RWPE2 (cell line): ENCODE results near the gene RNF121.

Experiments
- ATAC-seq: fragments of 200-7000 bp; cut with Tn5 transposase; 3 replicates; pipeline ENCODE4 v1.9.1; 2021; ENCODE audit warnings: low read depth
- DNase-seq: peaks from one replicate; pipeline ENCODE4 v3.0.0-alpha.2; 2020; ENCODE audit warnings: low spot score
- H3K27ac ChIP-seq: fragments of 450-650 bp; 2 replicates; pipeline ENCODE4 v1.5.1; 2017; ENCODE audit warnings: mild to moderate bottlenecking; ENCODE audit not compliant: poor library complexity, severe bottlenecking
- H3K27me3 ChIP-seq: fragments of 250-450 bp; sonication (Bioruptor Pico); 2 replicates; pipeline ENCODE4 v1.5.1; 2021; ENCODE audit warnings: mild to moderate bottlenecking, moderate library complexity; ENCODE audit not compliant: insufficient read depth, poor library complexity, severe bottlenecking
- H3K36me3 ChIP-seq: fragments of 250-450 bp; sonication (Bioruptor Pico); 2 replicates; pipeline ENCODE4 v1.5.1; 2020; ENCODE audit warnings: low read depth, mild to moderate bottlenecking, moderate library complexity
- H3K4me1 ChIP-seq: fragments of 250-450 bp; sonication (Bioruptor Pico); 2 replicates; pipeline ENCODE4 v1.5.1; 2021; ENCODE audit warnings: mild to moderate bottlenecking, moderate library complexity; ENCODE audit not compliant: insufficient read depth, poor library complexity, severe bottlenecking
- H3K4me3 ChIP-seq: fragments of 250-450 bp; sonication (Bioruptor Pico); 2 replicates; pipeline ENCODE4 v1.5.1; 2021; ENCODE audit warnings: mild to moderate bottlenecking, moderate library complexity; ENCODE audit not compliant: severe bottlenecking
- H3K9me3 ChIP-seq: fragments of 250-450 bp; sonication (Bioruptor Pico); 2 replicates; pipeline ENCODE4 v1.5.1; 2021; ENCODE audit warnings: mild to moderate bottlenecking, moderate library complexity; ENCODE audit not compliant: severe bottlenecking
- TF ChIP-seq, protein P1 (sequence below): fragments of 450-650 bp; IDR thresholded peaks from one replicate; pipeline ENCODE4 v1.5.1; 2017; ENCODE audit warnings: mild to moderate bottlenecking, moderate library complexity; ENCODE audit not compliant: poor library complexity, severe bottlenecking

RNF121 gene

DNA sequence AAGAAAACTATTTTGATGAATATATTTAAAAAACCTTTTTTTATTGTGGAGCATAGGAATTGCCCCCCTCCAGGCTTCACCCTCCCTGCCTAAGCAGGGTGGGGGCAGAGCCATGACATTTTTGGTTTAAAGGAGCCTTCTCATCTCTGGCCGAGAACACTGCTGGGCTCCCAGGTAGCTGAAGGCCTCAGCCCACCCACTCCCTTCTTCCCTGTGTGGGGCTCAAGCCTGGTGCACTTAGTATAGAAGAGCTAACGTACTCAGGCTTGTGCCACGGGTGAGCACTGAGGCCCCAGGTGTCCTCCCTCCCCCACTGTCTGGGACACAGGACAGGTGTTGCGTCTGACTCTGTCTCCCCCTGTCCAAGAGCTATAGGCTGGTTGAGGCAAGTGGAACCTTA, 67.7 kb downstream of the RNF121 start:
- no peak for ATAC-seq
- no peak for DNase-seq
- H3K36me3 ChIP-seq = peaks cover 12% of the 10 kb centered on the region; the same call in 1 of the 2 replicates
- no peak overlapping the region for H3K27ac ChIP-seq
- TF ChIP-seq, protein P1, sequence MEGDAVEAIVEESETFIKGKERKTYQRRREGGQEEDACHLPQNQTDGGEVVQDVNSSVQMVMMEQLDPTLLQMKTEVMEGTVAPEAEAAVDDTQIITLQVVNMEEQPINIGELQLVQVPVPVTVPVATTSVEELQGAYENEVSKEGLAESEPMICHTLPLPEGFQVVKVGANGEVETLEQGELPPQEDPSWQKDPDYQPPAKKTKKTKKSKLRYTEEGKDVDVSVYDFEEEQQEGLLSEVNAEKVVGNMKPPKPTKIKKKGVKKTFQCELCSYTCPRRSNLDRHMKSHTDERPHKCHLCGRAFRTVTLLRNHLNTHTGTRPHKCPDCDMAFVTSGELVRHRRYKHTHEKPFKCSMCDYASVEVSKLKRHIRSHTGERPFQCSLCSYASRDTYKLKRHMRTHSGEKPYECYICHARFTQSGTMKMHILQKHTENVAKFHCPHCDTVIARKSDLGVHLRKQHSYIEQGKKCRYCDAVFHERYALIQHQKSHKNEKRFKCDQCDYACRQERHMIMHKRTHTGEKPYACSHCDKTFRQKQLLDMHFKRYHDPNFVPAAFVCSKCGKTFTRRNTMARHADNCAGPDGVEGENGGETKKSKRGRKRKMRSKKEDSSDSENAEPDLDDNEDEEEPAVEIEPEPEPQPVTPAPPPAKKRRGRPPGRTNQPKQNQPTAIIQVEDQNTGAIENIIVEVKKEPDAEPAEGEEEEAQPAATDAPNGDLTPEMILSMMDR = no peak
- no peak overlapping the region for H3K4me3 ChIP-seq
- no peaks in the 10 kb centered on the region for H3K27me3 ChIP-seq
- H3K4me1 ChIP-seq = no peaks in the 10 kb centered on the region
- H3K9me3 ChIP-seq = no peaks in the 10 kb centered on the region

DNA sequence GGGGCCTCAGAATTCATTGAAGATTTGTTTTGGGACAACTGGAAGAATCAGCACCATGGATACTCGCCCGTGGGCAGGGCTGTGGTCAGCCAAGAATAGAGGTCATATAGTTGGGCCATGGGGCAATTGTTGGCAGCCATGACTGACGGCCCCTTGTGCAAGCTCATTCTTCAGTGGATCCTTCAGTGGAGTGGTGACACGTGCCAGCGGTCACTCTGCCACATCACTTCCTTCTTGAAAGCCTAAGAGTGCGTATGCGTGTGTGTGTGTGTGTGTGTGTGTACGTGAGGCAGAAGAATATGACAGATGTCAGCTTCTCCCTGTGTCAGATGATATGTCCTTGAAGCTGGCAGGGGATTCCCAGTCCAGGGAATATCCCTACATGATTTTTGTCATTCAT, 68.1 kb downstream of the RNF121 start:
- Histone ChIP-seq H3K27ac (no peak overlapping the region), H3K36me3 (peaks cover 11% of the 10 kb centered on the region; the same call in 1 of the 2 replicates), H3K4me3 (no peak overlapping the region), H3K27me3 (no peaks in the 10 kb centered on the region), H3K4me1 (no peaks in the 10 kb centered on the region), H3K9me3 (no peaks in the 10 kb centered on the region)
- TF ChIP-seq, protein P1 = no peak
- DNase-seq = no peak
- ATAC-seq = no peak

DNA sequence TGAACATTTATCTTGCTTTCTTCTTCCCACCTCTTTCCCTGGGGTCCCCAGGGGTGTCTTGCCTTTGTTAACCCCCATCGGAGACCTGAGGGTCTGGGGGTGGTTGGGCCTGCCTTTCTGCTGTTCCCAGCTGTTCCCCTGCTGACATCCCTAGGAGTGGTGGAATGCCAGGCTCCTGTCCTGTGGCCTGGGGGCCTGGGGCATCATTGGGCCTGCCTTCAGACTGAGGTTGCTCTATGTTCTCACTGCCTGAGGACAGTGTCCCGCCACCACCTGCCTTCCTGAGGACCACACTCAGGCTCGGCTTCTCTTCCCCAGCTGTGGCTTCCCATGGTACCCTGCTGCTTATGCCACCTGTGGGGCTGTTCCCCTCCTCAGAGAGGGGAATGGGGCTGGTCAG, 68.7 kb downstream of the RNF121 start:
- no peaks in the 10 kb centered on the region for H3K4me1 ChIP-seq

DNA sequence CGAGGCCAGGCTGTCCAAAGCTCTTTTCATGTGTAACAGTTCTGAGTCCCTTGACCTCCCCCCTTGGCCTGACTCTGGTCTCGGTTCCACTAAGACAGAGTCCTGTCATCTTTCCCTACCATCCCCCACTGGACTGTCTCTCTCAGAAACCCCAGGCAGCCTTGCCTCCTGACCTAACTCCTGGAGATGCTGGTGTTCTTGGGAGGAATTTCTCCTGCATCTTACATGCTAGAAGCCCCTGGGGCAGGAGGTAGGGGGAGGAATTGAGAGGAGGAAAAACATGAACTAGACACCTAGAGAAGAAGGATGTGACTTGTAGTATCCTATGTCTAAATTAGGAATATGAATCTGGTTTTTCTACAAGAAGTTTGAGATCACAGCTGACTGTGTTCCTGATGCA, 69.2 kb downstream of the RNF121 start:
- Histone ChIP-seq H3K27ac (no peak overlapping the region), H3K4me1 (no peaks in the 10 kb centered on the region), H3K9me3 (no peaks in the 10 kb centered on the region), H3K27me3 (no peaks in the 10 kb centered on the region), H3K36me3 (peaks cover 11% of the 10 kb centered on the region), H3K4me3 (no peak overlapping the region)
- DNase-seq = no peak
- TF ChIP-seq, protein P1 = no peak
- ATAC-seq = no peak

More for the DNA sequence above, 68.7 kb downstream of the RNF121 start:
- ATAC-seq (no peak), DNase-seq (no peak)
- Histone ChIP-seq H3K27me3 (no peaks in the 10 kb centered on the region), H3K27ac (no peak overlapping the region), H3K9me3 (no peaks in the 10 kb centered on the region), H3K4me3 (no peak overlapping the region), H3K36me3 (peaks cover 9% of the 10 kb centered on the region)
- TF ChIP-seq, protein P1 = no peak

DNA sequence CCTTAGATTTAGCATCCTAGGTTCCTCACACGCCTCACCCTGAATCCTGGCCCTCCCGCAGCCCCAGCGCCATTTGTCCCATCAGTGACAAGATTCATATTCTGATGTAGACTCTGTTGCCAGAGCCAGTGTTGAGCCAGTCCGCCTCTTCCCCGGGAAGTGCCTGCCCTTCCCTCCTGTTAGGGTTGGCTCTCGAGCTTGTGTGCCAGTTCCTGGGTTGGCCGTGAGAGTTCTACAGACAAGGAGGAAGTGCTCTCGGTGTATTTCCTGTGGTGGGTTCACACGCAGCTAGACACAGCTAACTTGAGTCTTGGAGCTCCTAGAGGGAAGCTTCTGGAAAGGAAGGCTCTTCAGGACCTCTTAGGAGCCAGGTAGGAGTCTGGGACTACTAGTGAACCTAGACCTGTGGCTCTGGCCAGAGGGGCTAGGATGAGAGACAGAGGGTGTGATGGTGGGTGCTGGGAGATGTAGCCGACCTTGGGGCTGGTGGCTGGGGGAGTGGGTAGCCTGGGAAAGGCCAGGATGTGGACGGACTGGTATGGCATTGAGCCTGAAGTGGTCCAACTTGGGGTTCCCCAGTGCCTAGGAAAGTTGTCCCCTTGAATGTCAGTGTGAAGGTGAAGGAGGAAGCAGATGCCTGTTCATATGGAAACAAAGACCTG, 69.9 kb downstream of the RNF121 start, which contains the start of gene IL18BP:
TSS of gene IL18BP (plus strand) at position 261 of the 662 bp plus-strand sequence. CDS start 1,076 bp downstream, outside the sequence.
- H3K36me3 ChIP-seq = peaks cover 17% of the 10 kb centered on the region
- H3K9me3 ChIP-seq = no peaks in the 10 kb centered on the region

More for the DNA sequence above, 69.9 kb downstream of the RNF121 start, which contains the start of gene IL18BP:
- Histone ChIP-seq H3K27me3 (no peaks in the 10 kb centered on the region), H3K27ac (no peak within 1 kb of the TSS), H3K4me1 (no peaks in the 10 kb centered on the region), H3K4me3 (no peak within 1 kb of the TSS)
- DNase-seq = no peak
- no peak for ATAC-seq
- TF ChIP-seq, protein P1 = no peak
